Islet of Langerhans (tissue), 1 donor: ENCODE data around the gene IL1R1.
A peak's percentile ranks its signal among the peaks of the same experiment; 100 is the strongest.
"Not testable (repeated sequence)": the region's sequence is repeated elsewhere in the genome, so short reads cannot be mapped to it uniquely, and the experiment has no call there.

Source experiments
- FAIRE-seq: peaks from one replicate; lab custom pipeline; 2011; peaks lifted over from hg19 to GRCh38; lab: Jason Lieb, UNC

The IL1R1 gene

GRCh38 chr2:102141970-102142828 is at the start of gene IL1R1:
TSS of gene IL1R1 (plus strand) at chr2:102142746. CDS start at chr2:102157725, 14,979 bp downstream.
- FAIRE-seq: no peak

GRCh38 chr2:102093662-102094061 is 48.9 kb upstream of the IL1R1 start:
- FAIRE-seq: no peak

GRCh38 chr2:102094917-102095316 is 47.6 kb upstream of the IL1R1 start:
- FAIRE-seq: no peak

GRCh38 chr2:102096103-102096502 is 46.4 kb upstream of the IL1R1 start:
- FAIRE-seq: no peak

GRCh38 chr2:102098756-102099155 is 43.8 kb upstream of the IL1R1 start:
- FAIRE-seq: no peak

- FAIRE-seq: no peak
Observed at GRCh38 chr2:102099536-102100298, 42.8 kb upstream of the IL1R1 start.

- FAIRE-seq: no peak
Observed at GRCh38 chr2:102100371-102101096, 42.0 kb upstream of the IL1R1 start.

GRCh38 chr2:102101097-102101848 is 41.3 kb upstream of the IL1R1 start:
- no peak for FAIRE-seq

- no peak for FAIRE-seq
Observed at GRCh38 chr2:102101849-102102635, 40.5 kb upstream of the IL1R1 start.

- not testable (repeated sequence) for FAIRE-seq
Observed at GRCh38 chr2:102102636-102102948, 40.0 kb upstream of the IL1R1 start.

GRCh38 chr2:102103284-102103683 is 39.3 kb upstream of the IL1R1 start:
- FAIRE-seq: no peak

- FAIRE-seq: no peak
Observed at GRCh38 chr2:102103992-102104871, 38.3 kb upstream of the IL1R1 start.

GRCh38 chr2:102106133-102106556 is 36.4 kb upstream of the IL1R1 start:
- peak; percentile 27 for FAIRE-seq

GRCh38 chr2:102106813-102107740 is 35.5 kb upstream of the IL1R1 start:
- peak; percentile 13 for FAIRE-seq

GRCh38 chr2:102107741-102108070 is 34.8 kb upstream of the IL1R1 start:
- FAIRE-seq: no peak

- FAIRE-seq: no peak
Observed at GRCh38 chr2:102109016-102109415, 33.5 kb upstream of the IL1R1 start.

GRCh38 chr2:102110171-102110570 is 32.4 kb upstream of the IL1R1 start:
- FAIRE-seq: no peak

- no peak for FAIRE-seq
Observed at GRCh38 chr2:102110596-102111334, 31.8 kb upstream of the IL1R1 start.

- no peak for FAIRE-seq
Observed at GRCh38 chr2:102111823-102112222, 30.7 kb upstream of the IL1R1 start.
